NCI-H748 (cell line): Measurements from ENCODE around the gene AFAP1L2.

Source experiments
- DNase-seq: peaks from one replicate; lab custom pipeline; 2025; ENCODE audit not compliant: unreplicated experiment; lab: John Stamatoyannopoulos, UW

Gene AFAP1L2

GRCh38 chr10:114391599-114391998, 12.7 kb downstream of the AFAP1L2 start:
- no peak for DNase-seq

- no peak for DNase-seq
Measured at GRCh38 chr10:114389426-114389825, 14.9 kb downstream of the AFAP1L2 start.

GRCh38 chr10:114388275-114388674, 16.0 kb downstream of the AFAP1L2 start:
- no peak for DNase-seq

- DNase-seq, result no peak
Measured at GRCh38 chr10:114387784-114388183, 16.5 kb downstream of the AFAP1L2 start.

GRCh38 chr10:114386452-114386851, 17.9 kb downstream of the AFAP1L2 start:
- no peak for DNase-seq

- no peak for DNase-seq
Measured at GRCh38 chr10:114385557-114385956, 18.7 kb downstream of the AFAP1L2 start.

- no peak for DNase-seq
Measured at GRCh38 chr10:114384601-114385000, 19.7 kb downstream of the AFAP1L2 start.

- DNase-seq, result no peak
Measured at GRCh38 chr10:114384181-114384580, 20.1 kb downstream of the AFAP1L2 start.

GRCh38 chr10:114380797-114381196, 23.5 kb downstream of the AFAP1L2 start:
- no peak for DNase-seq

GRCh38 chr10:114380060-114380459, 24.2 kb downstream of the AFAP1L2 start:
- no peak for DNase-seq

GRCh38 chr10:114379631-114380041, 24.7 kb downstream of the AFAP1L2 start:
- no peak for DNase-seq

- no peak for DNase-seq
Measured at GRCh38 chr10:114376523-114376922, 27.8 kb downstream of the AFAP1L2 start.

GRCh38 chr10:114375047-114375446, 29.3 kb downstream of the AFAP1L2 start:
- DNase-seq, result no peak

GRCh38 chr10:114374053-114374791, 30.1 kb downstream of the AFAP1L2 start:
- DNase-seq, result no peak

GRCh38 chr10:114373631-114374030, 30.7 kb downstream of the AFAP1L2 start:
- no peak for DNase-seq

- no peak for DNase-seq
Measured at GRCh38 chr10:114372995-114373394, 31.3 kb downstream of the AFAP1L2 start.

- no peak for DNase-seq
Measured at GRCh38 chr10:114372179-114372578, 32.1 kb downstream of the AFAP1L2 start.

GRCh38 chr10:114370966-114371365, 33.3 kb downstream of the AFAP1L2 start:
- DNase-seq, result no peak

- no peak for DNase-seq
Measured at GRCh38 chr10:114370199-114370598, 34.1 kb downstream of the AFAP1L2 start.

GRCh38 chr10:114368057-114368391, 36.3 kb downstream of the AFAP1L2 start:
- DNase-seq, result no peak

GRCh38 chr10:114367351-114368056, 36.8 kb downstream of the AFAP1L2 start:
- DNase-seq, result no peak

- no peak for DNase-seq
Measured at GRCh38 chr10:114364726-114365125, 39.6 kb downstream of the AFAP1L2 start.
